ENCODE measurements around the gene TBCE.
"Not testable (repeated sequence)": the region's sequence is repeated elsewhere in the genome, so short reads cannot be mapped to it uniquely, and the experiment has no call there.

DNA sequence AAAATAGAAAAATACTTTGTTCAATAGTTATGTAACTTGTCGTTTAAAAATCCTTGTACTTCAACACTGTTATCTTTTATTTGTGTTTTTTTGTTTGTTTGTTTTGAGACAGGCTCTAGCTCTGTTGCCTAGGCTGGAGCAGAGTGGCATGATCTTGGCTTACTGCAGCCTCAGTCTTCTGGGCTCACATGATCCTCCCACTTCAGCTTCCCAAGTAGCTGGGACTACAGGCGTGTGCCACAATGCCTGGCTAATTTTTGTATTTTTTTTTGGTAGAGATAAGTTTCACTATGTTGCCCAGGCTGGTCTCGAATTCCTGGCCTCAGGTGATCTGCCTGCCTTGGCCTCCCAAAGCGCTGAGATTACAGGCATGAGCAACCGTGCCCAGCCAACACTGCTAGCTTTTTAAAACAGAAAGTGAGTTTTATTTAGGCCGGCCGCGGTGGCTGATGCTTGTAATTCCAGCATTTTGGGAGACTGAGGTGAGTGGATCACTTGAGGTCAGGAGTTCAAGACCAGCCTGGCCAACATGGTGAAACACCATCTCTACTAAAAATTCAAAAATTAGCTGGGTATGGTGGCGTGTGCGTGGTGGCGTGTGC lies 11.0 kb downstream of the TBCE start:
- TF ChIP-seq EZH2 (IDR thresholded peaks at IDR 0.05); POLR2AphosphoS5 (IDR thresholded peaks at IDR 0.05; ENCODE audit: borderline replicate concordance, low read depth, low read length): not testable (repeated sequence)
